ENCODE data around the gene BMPR1B. TPM values are rescaled to one million over a fixed set of nuclear protein-coding genes. Genes with fewer than 3 reads are reported as not detected.
A peak's percentile ranks its signal among the peaks of the same experiment; 100 is the strongest.

Gene BMPR1B
- total and polyA plus RNA-seq, 7 donors: 0.07 to 2.2 (median 1.8) TPM; not detected in 2

- TF ChIP-seq EP300 (IDR thresholded peaks at IDR 0.05): no peak
- no peak for TF ChIP-seq CTCF (IDR thresholded peaks at IDR 0.05)
- TF ChIP-seq POLR2A (IDR thresholded peaks at IDR 0.05): no peak
- no peak for TF ChIP-seq POLR2AphosphoS5 (IDR thresholded peaks at IDR 0.05)
- no peaks in the 10 kb centered on the region for H3K9me3 ChIP-seq
- no peaks in the 10 kb centered on the region for H3K27me3 ChIP-seq
- 97% methylated on average over 2 of the region's 2 CpGs for WGBS, 2 donors
- intact Hi-C loops (cut with DNase I): no loop called here
- H3K36me3 ChIP-seq: no peaks in the 10 kb centered on the region
- H3K4me3 ChIP-seq: no peak overlapping the region
- H3K27ac ChIP-seq: no peak overlapping the region
- H3K4me1 ChIP-seq: no peaks in the 10 kb centered on the region
- no peak for DNase-seq
Observed at GRCh38 chr4:94849901-94850300, 92.1 kb downstream of the BMPR1B start.

- TF ChIP-seq EP300 (IDR thresholded peaks at IDR 0.05) (no peak), CTCF (IDR thresholded peaks at IDR 0.05) (no peak), POLR2AphosphoS5 (IDR thresholded peaks at IDR 0.05) (no peak), POLR2A (IDR thresholded peaks at IDR 0.05) (no peak)
- intact Hi-C loops (cut with DNase I): no loop called here
- WGBS, 2 donors: 63 to 78% methylated on average over 1 of the region's 1 CpG
Observed at GRCh38 chr4:94852616-94853015, 94.9 kb downstream of the BMPR1B start.

GRCh38 chr4:94856030-94856429 is 98.3 kb downstream of the BMPR1B start:
- H3K27me3 ChIP-seq: no peaks in the 10 kb centered on the region
- H3K36me3 ChIP-seq: no peaks in the 10 kb centered on the region
- H3K9me3 ChIP-seq: no peaks in the 10 kb centered on the region
- intact Hi-C loops (cut with DNase I): no loop called here
- no peaks in the 10 kb centered on the region for H3K4me1 ChIP-seq
- no peak overlapping the region for H3K4me3 ChIP-seq
- no peak for TF ChIP-seq POLR2A (IDR thresholded peaks at IDR 0.05)
- no peak for TF ChIP-seq EP300 (IDR thresholded peaks at IDR 0.05)
- no peak for TF ChIP-seq POLR2AphosphoS5 (IDR thresholded peaks at IDR 0.05)
- no peak for TF ChIP-seq CTCF (IDR thresholded peaks at IDR 0.05)
- no peak for DNase-seq
- H3K27ac ChIP-seq: no peak overlapping the region
- WGBS, 2 donors: 78 to 82% methylated on average over 3 of the region's 3 CpGs

More at GRCh38 chr4:94852616-94853015, 94.9 kb downstream of the BMPR1B start:
- no peaks in the 10 kb centered on the region for H3K9me3 ChIP-seq
- H3K27ac ChIP-seq: no peak overlapping the region
- no peak for DNase-seq
- no peak overlapping the region for H3K4me3 ChIP-seq
- H3K36me3 ChIP-seq: no peaks in the 10 kb centered on the region
- H3K4me1 ChIP-seq: no peaks in the 10 kb centered on the region
- no peaks in the 10 kb centered on the region for H3K27me3 ChIP-seq

- no peak for TF ChIP-seq CTCF (IDR thresholded peaks at IDR 0.05)
- peak in 1 of 4 donors; percentile 7 for TF ChIP-seq POLR2AphosphoS5 (IDR thresholded peaks at IDR 0.05)
- H3K27me3 ChIP-seq: no peaks in the 10 kb centered on the region
- whole genome bisulfite sequencing, 2 donors: 66 to 86% methylated on average over 2 of the region's 2 CpGs
- intact Hi-C loops (cut with DNase I): no loop called here
- no peak overlapping the region for H3K27ac ChIP-seq
- DNase-seq: no peak
- H3K9me3 ChIP-seq: no peaks in the 10 kb centered on the region
- H3K36me3 ChIP-seq: no peaks in the 10 kb centered on the region
- peaks cover 0 to 18% (median 5%) of the 10 kb centered on the region in 4 donors for H3K4me1 ChIP-seq
- H3K4me3 ChIP-seq: no peak overlapping the region
Observed at GRCh38 chr4:94870146-94870545, 112.4 kb downstream of the BMPR1B start.

- intact Hi-C loops (cut with DNase I): no loop called here
- no peaks in the 10 kb centered on the region for H3K27me3 ChIP-seq
- H3K27ac ChIP-seq: peak overlapping the region in 1 of 4 donors; percentile 25
- H3K4me3 ChIP-seq: no peak overlapping the region
- no peak for DNase-seq
- no peaks in the 10 kb centered on the region for H3K9me3 ChIP-seq
- no peak for TF ChIP-seq CTCF (IDR thresholded peaks at IDR 0.05)
- TF ChIP-seq POLR2AphosphoS5 (IDR thresholded peaks at IDR 0.05): no peak
- TF ChIP-seq POLR2A (IDR thresholded peaks at IDR 0.05): no peak
- H3K4me1 ChIP-seq: peaks cover 0 to 18% (median 5%) of the 10 kb centered on the region in 4 donors
- H3K36me3 ChIP-seq: no peaks in the 10 kb centered on the region
- 73 to 80% methylated on average over 4 of the region's 4 CpGs for WGBS, 2 donors
Observed at GRCh38 chr4:94871644-94872305, 114.0 kb downstream of the BMPR1B start.
